Stimulated activated CD4-positive, alpha-beta T cell treated with anti-CD3 and anti-CD28 coated beads, Interleukin-15, amount 100 ng/mL, for 48 hours (primary cell): Measurements from ENCODE around the gene BOK.
"Not testable (repeated sequence)": the region's sequence is repeated elsewhere in the genome, so short reads cannot be mapped to it uniquely, and the experiment has no call there.

ENCODE experiments used
- DNase-seq, 2 donors: peaks; one replicate each; pipeline ENCODE4 v3.0.0-alpha.2; 2020; ENCODE audit warnings: low read depth in 2 of 2

BOK gene

GRCh38 chr2:241555711-241556110 is 2.8 kb upstream of the BOK start:
- DNase-seq: no peak

- DNase-seq: no peak
Measured at GRCh38 chr2:241556746-241557145, 1.8 kb upstream of the BOK start.

GRCh38 chr2:241559323-241560161 is 997 bp downstream of the BOK start:
- no peak for DNase-seq

- no peak for DNase-seq
Measured at GRCh38 chr2:241560162-241560882, 1.8 kb downstream of the BOK start.

GRCh38 chr2:241560883-241561474 is 2.4 kb downstream of the BOK start:
- DNase-seq: no peak

- DNase-seq: no peak
Measured at GRCh38 chr2:241561832-241562231, 3.3 kb downstream of the BOK start.

- DNase-seq: no peak
Measured at GRCh38 chr2:241562269-241562891, 3.8 kb downstream of the BOK start.

- no peak for DNase-seq
Measured at GRCh38 chr2:241563031-241563507, 4.5 kb downstream of the BOK start.

- DNase-seq: no peak
Measured at GRCh38 chr2:241563571-241563980, 5.0 kb downstream of the BOK start.

GRCh38 chr2:241563981-241564595 is 5.5 kb downstream of the BOK start:
- no peak for DNase-seq

- no peak for DNase-seq
Measured at GRCh38 chr2:241564596-241565410, 6.3 kb downstream of the BOK start.

GRCh38 chr2:241565411-241565810 is 6.9 kb downstream of the BOK start:
- DNase-seq: no peak

- DNase-seq: not testable (repeated sequence)
Measured at GRCh38 chr2:241566021-241566420, 7.5 kb downstream of the BOK start.

- no peak for DNase-seq
Measured at GRCh38 chr2:241566468-241566867, 7.9 kb downstream of the BOK start.

GRCh38 chr2:241567266-241567665 is 8.7 kb downstream of the BOK start:
- DNase-seq: not testable (repeated sequence)

- no peak for DNase-seq
Measured at GRCh38 chr2:241567776-241568175, 9.2 kb downstream of the BOK start.

GRCh38 chr2:241568726-241569125 is 10.2 kb downstream of the BOK start:
- DNase-seq: no peak

GRCh38 chr2:241569831-241570281 is 11.3 kb downstream of the BOK start:
- DNase-seq: no peak

- DNase-seq: no peak
Measured at GRCh38 chr2:241570961-241571581, 12.5 kb downstream of the BOK start.
